Measurements from ENCODE around the gene COBL. TPM values are rescaled to one million over a fixed set of nuclear protein-coding genes. Genes with fewer than 3 reads are reported as not detected.

COBL gene
- total RNA-seq, 2 donors from 2014 or later, result not detected

- no peak overlapping the region for H3K4me3 Mint-ChIP-seq
- H3K4me1 Mint-ChIP-seq (ENCODE audit: low read depth in 2 of 2), result peaks cover 0 to 4% of the 10 kb centered on the region in 2 donors
- no peaks in the 10 kb centered on the region for H3K36me3 Mint-ChIP-seq
- peaks cover 26 to 50% of the 10 kb centered on the region in 2 donors for H3K27me3 Mint-ChIP-seq
- no peak for DNase-seq (ENCODE audit: low spot score)
- H3K9me3 Mint-ChIP-seq, result no peaks in the 10 kb centered on the region
- H3K27ac Mint-ChIP-seq, result no peak overlapping the region
- ATAC-seq, result no peak
Measured at GRCh38 chr7:51161937-51162336, 154.7 kb downstream of the COBL start.

- H3K27me3 Mint-ChIP-seq, result peaks cover 32 to 49% of the 10 kb centered on the region in 2 donors
- H3K4me1 Mint-ChIP-seq (ENCODE audit: low read depth in 2 of 2), result peaks cover 0 to 4% of the 10 kb centered on the region in 2 donors
- DNase-seq (ENCODE audit: low spot score) (peak; percentile 79), ATAC-seq (no peak)
- no peaks in the 10 kb centered on the region for H3K9me3 Mint-ChIP-seq
- H3K4me3 Mint-ChIP-seq, result no peak overlapping the region
- no peaks in the 10 kb centered on the region for H3K36me3 Mint-ChIP-seq
- H3K27ac Mint-ChIP-seq, result no peak overlapping the region
Measured at GRCh38 chr7:51160990-51161615, 155.5 kb downstream of the COBL start.

GRCh38 chr7:51160411-51160810, 156.2 kb downstream of the COBL start:
- no peaks in the 10 kb centered on the region for H3K9me3 Mint-ChIP-seq
- no peak for DNase-seq (ENCODE audit: low spot score)
- no peak overlapping the region for H3K4me3 Mint-ChIP-seq
- H3K27me3 Mint-ChIP-seq, result peaks cover 32 to 42% of the 10 kb centered on the region in 2 donors
- H3K4me1 Mint-ChIP-seq (ENCODE audit: low read depth in 2 of 2), result peaks cover 0 to 4% of the 10 kb centered on the region in 2 donors
- no peak overlapping the region for H3K27ac Mint-ChIP-seq
- ATAC-seq, result no peak
- H3K36me3 Mint-ChIP-seq, result no peaks in the 10 kb centered on the region

GRCh38 chr7:51158742-51159445, 157.7 kb downstream of the COBL start:
- H3K4me1 Mint-ChIP-seq (ENCODE audit: low read depth in 2 of 2), result peaks cover 0 to 4% of the 10 kb centered on the region in 2 donors
- peaks cover 26 to 31% of the 10 kb centered on the region in 2 donors for H3K27me3 Mint-ChIP-seq
- no peak for DNase-seq (ENCODE audit: low spot score)
- H3K4me3 Mint-ChIP-seq, result no peak overlapping the region
- H3K9me3 Mint-ChIP-seq, result no peaks in the 10 kb centered on the region
- H3K36me3 Mint-ChIP-seq, result no peaks in the 10 kb centered on the region
- H3K27ac Mint-ChIP-seq, result no peak overlapping the region
- peak; percentile 10 to 30 for ATAC-seq

GRCh38 chr7:51158211-51158610, 158.4 kb downstream of the COBL start:
- Mint-ChIP-seq H3K9me3 (no peaks in the 10 kb centered on the region), H3K4me1 (ENCODE audit: low read depth in 2 of 2) (peaks cover 0 to 4% of the 10 kb centered on the region in 2 donors), H3K4me3 (no peak overlapping the region), H3K36me3 (no peaks in the 10 kb centered on the region), H3K27me3 (peaks cover 20 to 29% of the 10 kb centered on the region in 2 donors), H3K27ac (no peak overlapping the region)
- DNase-seq (ENCODE audit: low spot score) (no peak), ATAC-seq (no peak)

- no peaks in the 10 kb centered on the region for H3K4me1 Mint-ChIP-seq (ENCODE audit: low read depth in 2 of 2)
- DNase-seq (ENCODE audit: low spot score) (no peak), ATAC-seq (no peak)
- H3K4me3 Mint-ChIP-seq, result no peak overlapping the region
- peaks cover 17 to 23% of the 10 kb centered on the region in 2 donors for H3K27me3 Mint-ChIP-seq
- no peak overlapping the region for H3K27ac Mint-ChIP-seq
- no peaks in the 10 kb centered on the region for H3K9me3 Mint-ChIP-seq
- no peaks in the 10 kb centered on the region for H3K36me3 Mint-ChIP-seq
Measured at GRCh38 chr7:51154201-51154600, 162.4 kb downstream of the COBL start.

- peaks cover 4% of the 10 kb centered on the region for H3K9me3 Mint-ChIP-seq
- ATAC-seq, result no peak
- DNase-seq (ENCODE audit: low spot score), result no peak
- no peaks in the 10 kb centered on the region for H3K4me1 Mint-ChIP-seq (ENCODE audit: low read depth in 2 of 2)
- H3K4me3 Mint-ChIP-seq, result no peak overlapping the region
- peaks cover 4% of the 10 kb centered on the region for H3K36me3 Mint-ChIP-seq
- no peak overlapping the region for H3K27ac Mint-ChIP-seq
- H3K27me3 Mint-ChIP-seq, result peaks cover 11 to 16% of the 10 kb centered on the region in 2 donors
Measured at GRCh38 chr7:51152706-51153200, 163.9 kb downstream of the COBL start.

- no peak overlapping the region for H3K4me3 Mint-ChIP-seq
- H3K27ac Mint-ChIP-seq, result no peak overlapping the region
- peaks cover 7 to 10% of the 10 kb centered on the region in 2 donors for H3K27me3 Mint-ChIP-seq
- ATAC-seq (no peak), DNase-seq (ENCODE audit: low spot score) (no peak)
- peaks cover 4% of the 10 kb centered on the region for H3K9me3 Mint-ChIP-seq
- H3K36me3 Mint-ChIP-seq, result peaks cover 4% of the 10 kb centered on the region
- H3K4me1 Mint-ChIP-seq (ENCODE audit: low read depth in 2 of 2), result no peaks in the 10 kb centered on the region
Measured at GRCh38 chr7:51151455-51151854, 165.2 kb downstream of the COBL start.

GRCh38 chr7:51150193-51150592, 166.4 kb downstream of the COBL start:
- Mint-ChIP-seq H3K4me1 (ENCODE audit: low read depth in 2 of 2) (no peaks in the 10 kb centered on the region), H3K9me3 (peaks cover 4% of the 10 kb centered on the region), H3K27me3 (peaks cover 7 to 8% of the 10 kb centered on the region in 2 donors), H3K4me3 (no peak overlapping the region), H3K27ac (no peak overlapping the region), H3K36me3 (peaks cover 4% of the 10 kb centered on the region)
- no peak for DNase-seq (ENCODE audit: low spot score)
- peak in 1 of 2 donors; percentile 38 for ATAC-seq

GRCh38 chr7:51148216-51148615, 168.4 kb downstream of the COBL start:
- Mint-ChIP-seq H3K9me3 (peaks cover 4% of the 10 kb centered on the region), H3K27ac (no peak overlapping the region), H3K4me3 (no peak overlapping the region), H3K4me1 (ENCODE audit: low read depth in 2 of 2) (no peaks in the 10 kb centered on the region), H3K27me3 (peaks cover 3 to 12% of the 10 kb centered on the region in 2 donors), H3K36me3 (peaks cover 4% of the 10 kb centered on the region)
- no peak for ATAC-seq
- DNase-seq (ENCODE audit: low spot score), result no peak

GRCh38 chr7:51146816-51147586, 169.6 kb downstream of the COBL start:
- peaks cover 7 to 20% of the 10 kb centered on the region in 2 donors for H3K27me3 Mint-ChIP-seq
- peaks cover 4% of the 10 kb centered on the region for H3K9me3 Mint-ChIP-seq
- DNase-seq (ENCODE audit: low spot score), result no peak
- peaks cover 4% of the 10 kb centered on the region for H3K36me3 Mint-ChIP-seq
- H3K27ac Mint-ChIP-seq, result no peak overlapping the region
- no peak overlapping the region for H3K4me3 Mint-ChIP-seq
- H3K4me1 Mint-ChIP-seq (ENCODE audit: low read depth in 2 of 2), result no peaks in the 10 kb centered on the region
- no peak for ATAC-seq

GRCh38 chr7:51144178-51144577, 172.4 kb downstream of the COBL start:
- peaks cover 10 to 15% of the 10 kb centered on the region in 2 donors for H3K27me3 Mint-ChIP-seq
- ATAC-seq, result no peak
- DNase-seq (ENCODE audit: low spot score), result no peak
- H3K9me3 Mint-ChIP-seq, result peaks cover 4% of the 10 kb centered on the region
- H3K27ac Mint-ChIP-seq, result no peak overlapping the region
- peaks cover 4% of the 10 kb centered on the region for H3K36me3 Mint-ChIP-seq
- no peaks in the 10 kb centered on the region for H3K4me1 Mint-ChIP-seq (ENCODE audit: low read depth in 2 of 2)
- no peak overlapping the region for H3K4me3 Mint-ChIP-seq

GRCh38 chr7:51142741-51143385, 173.7 kb downstream of the COBL start:
- ATAC-seq, result peak in 1 of 2 donors; percentile 10
- Mint-ChIP-seq H3K36me3 (no peaks in the 10 kb centered on the region), H3K9me3 (no peaks in the 10 kb centered on the region), H3K4me3 (no peak overlapping the region), H3K27me3 (peaks cover 12 to 13% of the 10 kb centered on the region in 2 donors), H3K4me1 (ENCODE audit: low read depth in 2 of 2) (no peaks in the 10 kb centered on the region), H3K27ac (no peak overlapping the region)
- no peak for DNase-seq (ENCODE audit: low spot score)

All from natural killer cell treated with Interleukin-12 subunit alpha and Interleukin-12 subunit beta and Interleukin-15 and Interleukin-18, amount 100 ng/mL, for 72 hours (primary cell).